Measurements from ENCODE around the gene SCAF1. TPM values are rescaled to one million over a fixed set of nuclear protein-coding genes. Genes with fewer than 3 reads are reported as not detected.

SCAF1 gene
- total and polyA plus RNA-seq, 2 of the 13 experiments (the other 11 are each of a cell fraction or from before 2014, with no cell fraction given), result 3.3 to 6.1 TPM

- no peak overlapping the region for H3K4me2 ChIP-seq (ENCODE audit: low read depth, low read length)
- no TSS peak for BruUV-seq (replicated peaks)
- H3K4me3 ChIP-seq (replicated peaks in 1 of 3; ENCODE audit: insufficient read depth in 1 of 3, low read depth in 2 of 3, low read length in 3 of 3), result no peak overlapping the region
- in situ Hi-C loops (cut with HindIII; ENCODE audit: extremely low pct_ligation_motif_present, low pct_unique_long_range_greater_than_20kb), result no loop called here
- TF ChIP-seq ZNF800 (CRISPR knock-in tag; IDR thresholded peaks at IDR 0.05) (no peak), MAX (IDR thresholded peaks at IDR 0.05) (no peak), TAF1 (CRISPR knock-in tag; IDR thresholded peaks at IDR 0.05) (no peak), YEATS2 (CRISPR knock-in tag; IDR thresholded peaks at IDR 0.05; ENCODE audit: borderline replicate concordance) (no peak), ZNF549 (CRISPR knock-in tag; IDR thresholded peaks at IDR 0.05) (no peak)
- CTCF ChIA-PET (ENCODE audit: low intra/inter-chr PET ratio, low total read pairs), result no interaction called here
- H4K20me1 ChIP-seq (ENCODE audit: insufficient read depth, low read length), result peaks cover 42% of the 10 kb centered on the region
- POLR2A ChIA-PET, result no interaction called here
- H3K27ac ChIP-seq (ENCODE audit: extremely low read length, insufficient read depth, low read length), result no peak overlapping the region
- no peak for ATAC-seq
- H3K27me3 ChIP-seq (ENCODE audit: control insufficient read depth in 1 of 2, insufficient read depth in 2 of 2, low read length in 2 of 2), result no peaks in the 10 kb centered on the region
- H3K9ac ChIP-seq (ENCODE audit: insufficient read depth, low read depth, low read length), result no peak overlapping the region
- no peak overlapping the region for H2AFZ ChIP-seq (ENCODE audit: low read length)
- H3K36me3 ChIP-seq (replicated peaks in 1 of 2; ENCODE audit: control insufficient read depth in 1 of 2, insufficient read depth in 2 of 2, low read length in 2 of 2), result peaks cover 21 to 60% of the 10 kb centered on the region in 2 experiments
- WGBS (ENCODE audit: low lambda C conversion rate), result over 99% methylated on average over 6 of the region's 8 CpGs
- no peak for DNase-seq (ENCODE audit: low spot score)
- FAIRE-seq, result no peak
- intact Hi-C loops (cut with micrococcal nuclease; ENCODE audit: unreplicated experiment), result no loop called here
- peaks cover 33% of the 10 kb centered on the region for H3K4me1 ChIP-seq (ENCODE audit: insufficient read depth, low read length)
- peaks cover 40% of the 10 kb centered on the region for H3K79me2 ChIP-seq (ENCODE audit: insufficient read depth, low read length)
- H3K9me3 ChIP-seq (ENCODE audit: low read length), result no peaks in the 10 kb centered on the region
These were observed 40.3 kb downstream of the SCAF1 start for GRCh38 chr19:49682274-49682673.

GRCh38 chr19:49683814-49684250, 41.8 kb downstream of the SCAF1 start:
- Histone ChIP-seq H3K9ac (ENCODE audit: insufficient read depth, low read depth, low read length) (no peak overlapping the region), H3K4me3 (replicated peaks in 1 of 3; ENCODE audit: insufficient read depth in 1 of 3, low read depth in 2 of 3, low read length in 3 of 3) (no peak overlapping the region), H3K27ac (ENCODE audit: extremely low read length, insufficient read depth, low read length) (no peak overlapping the region), H3K36me3 (replicated peaks in 1 of 2; ENCODE audit: control insufficient read depth in 1 of 2, insufficient read depth in 2 of 2, low read length in 2 of 2) (peaks cover 22 to 68% of the 10 kb centered on the region in 2 experiments), H2AFZ (ENCODE audit: low read length) (no peak overlapping the region), H3K4me2 (ENCODE audit: low read depth, low read length) (no peak overlapping the region), H4K20me1 (ENCODE audit: insufficient read depth, low read length) (peaks cover 34% of the 10 kb centered on the region), H3K27me3 (ENCODE audit: control insufficient read depth in 1 of 2, insufficient read depth in 2 of 2, low read length in 2 of 2) (no peaks in the 10 kb centered on the region), H3K79me2 (ENCODE audit: insufficient read depth, low read length) (peaks cover 26% of the 10 kb centered on the region), H3K9me3 (ENCODE audit: low read length) (no peaks in the 10 kb centered on the region), H3K4me1 (ENCODE audit: insufficient read depth, low read length) (peaks cover 25% of the 10 kb centered on the region)
- WGBS (ENCODE audit: low lambda C conversion rate), result 99% methylated on average over 17 of the region's 18 CpGs
- POLR2A ChIA-PET, result no interaction called here
- no peak for TF ChIP-seq NBN (conservative IDR thresholded peaks at IDR 0.05)
- TF ChIP-seq ZNF678 (CRISPR knock-in tag; IDR thresholded peaks at IDR 0.05), result no peak
- TF ChIP-seq MYC (CRISPR knock-in tag; IDR thresholded peaks at IDR 0.05; ENCODE audit: borderline replicate concordance), result no peak
- no peak for TF ChIP-seq ATF5 (CRISPR knock-in tag; IDR thresholded peaks at IDR 0.05; ENCODE audit: low read depth)
- no peak for TF ChIP-seq MAFF (IDR thresholded peaks at IDR 0.05; ENCODE audit: low read depth, low read length)
- no peak for TF ChIP-seq DDIT3 (CRISPR knock-in tag; IDR thresholded peaks at IDR 0.05)
- intact Hi-C loops (cut with micrococcal nuclease; ENCODE audit: unreplicated experiment) (no loop called here), in situ Hi-C loops (cut with HindIII; ENCODE audit: extremely low pct_ligation_motif_present, low pct_unique_long_range_greater_than_20kb) (no loop called here)
- CTCF ChIA-PET (ENCODE audit: low intra/inter-chr PET ratio, low total read pairs), result no interaction called here
- FAIRE-seq (no peak), ATAC-seq (no peak), DNase-seq (ENCODE audit: low spot score) (no peak)
- BruUV-seq (replicated peaks), result no TSS peak

Data from HepG2 (cell line).